GM23248 (cell line): ENCODE data around the gene FUS. TPM values are rescaled to one million over a fixed set of nuclear protein-coding genes. Genes with fewer than 3 reads are reported as not detected.
"Not testable (repeated sequence)": the region's sequence is repeated elsewhere in the genome, so short reads cannot be mapped to it uniquely, and the experiment has no call there.

Source experiments
- DNase-seq: peaks from one replicate; pipeline ENCODE4 v3.0.0-alpha.2; 2015
- H2AFZ ChIP-seq: fragments of 200-600 bp; sonication (generic); 2 replicates; pipeline ENCODE4 v1.6.1; 2016; ENCODE audit warnings: antibody characterized with exemption
- H3F3A ChIP-seq: fragments of 200-600 bp; sonication (generic); 2 replicates; pipeline ENCODE4 v1.6.1; 2016; ENCODE audit warnings: mild to moderate bottlenecking, antibody characterized with exemption, mixed run types; ENCODE audit not compliant: insufficient read depth
- H3K27ac ChIP-seq: fragments of 200-600 bp; sonication (generic); 2 replicates; pipeline ENCODE4 v1.5.1; 2016; ENCODE audit warnings: mild to moderate bottlenecking
- H3K27me3 ChIP-seq: fragments of 200-600 bp; sonication (generic); replicated peaks from 2 replicates; pipeline ENCODE4 v1.6.1; 2016; ENCODE audit warnings: mild to moderate bottlenecking; ENCODE audit not compliant: insufficient read depth
- H3K36me3 ChIP-seq: fragments of 200-600 bp; sonication (generic); 2 replicates; pipeline ENCODE4 v1.6.1; 2016; ENCODE audit warnings: low read depth, mild to moderate bottlenecking
- H3K4me1 ChIP-seq: fragments of 200-600 bp; sonication (generic); 2 replicates; pipeline ENCODE4 v1.6.1; 2016; ENCODE audit warnings: mild to moderate bottlenecking; ENCODE audit not compliant: insufficient read depth
- H3K4me2 ChIP-seq: fragments of 200-600 bp; sonication (generic); one replicate; pipeline ENCODE4 v1.6.1; 2016; ENCODE audit warnings: mild to moderate bottlenecking; ENCODE audit not compliant: unreplicated experiment
- H3K4me3 ChIP-seq: fragments of 200-600 bp; sonication (generic); 2 replicates; pipeline ENCODE4 v1.5.1; 2016; ENCODE audit warnings: mild to moderate bottlenecking
- H3K79me2 ChIP-seq: fragments of 200-600 bp; sonication (generic); 2 replicates; pipeline ENCODE4 v1.6.1; 2016; ENCODE audit warnings: mild to moderate bottlenecking; ENCODE audit not compliant: insufficient read depth
- H3K9ac ChIP-seq: fragments of 200-600 bp; sonication (generic); 2 replicates; pipeline ENCODE4 v1.6.1; 2016; ENCODE audit warnings: mild to moderate bottlenecking
- H3K9me2 ChIP-seq: fragments of 200-600 bp; sonication (generic); 2 replicates; pipeline ENCODE4 v1.6.1; 2016; ENCODE audit warnings: mixed run types, mild to moderate bottlenecking, moderate library complexity; ENCODE audit not compliant: insufficient read depth
- H3K9me3 ChIP-seq: fragments of 200-600 bp; sonication (generic); one replicate; pipeline ENCODE4 v1.6.1; 2017; ENCODE audit warnings: low read depth
- H4K20me1 ChIP-seq: fragments of 200-600 bp; sonication (generic); 2 replicates; pipeline ENCODE4 v1.6.0; 2016; ENCODE audit not compliant: insufficient read depth
- EZH2 ChIP-seq: fragments of 200-600 bp; sonication (generic); IDR thresholded peaks from 2 replicates; pipeline ENCODE4 v1.6.1; 2018; ENCODE audit warnings: antibody characterized with exemption, mild to moderate bottlenecking; ENCODE audit not compliant: insufficient read depth, poor library complexity, severe bottlenecking
- EZH2phosphoT487 ChIP-seq: fragments of 200-600 bp; sonication (generic); IDR thresholded peaks from 2 replicates; pipeline ENCODE4 v1.6.1; 2018; ENCODE audit warnings: antibody characterized with exemption, moderate library complexity, mild to moderate bottlenecking, low read depth; ENCODE audit not compliant: insufficient read depth
- WGBS, 2 experiments: methylation state at CpG; one replicate each; pipeline ENCODE4 v1.1.6; 2015 to 2017; ENCODE audit warnings: low lambda C conversion rate in 2 of 2, low coverage in 1 of 2; ENCODE audit errors: missing lambda C conversion rate in 2 of 2; 5-methylcytosine and 5-hydroxymethylcytosine counted together
- in situ Hi-C: fragments of 300-500 bp; cut with MboI; formaldehyde crosslinking; loops from 2 replicates; pipeline ENCODE4 v1.15.0; 2020
- polyA plus RNA-seq: library from polyadenylated mRNA; unstranded; fragments of >200 nt; fragmentation: Nextera tagmentation; extraction: Ambion mirVana; gene quantifications from 2 replicates; pipeline ENCODE4 v1.2.1, GENCODE V29; 2016
- total RNA-seq: library from RNA; depleted of rRNA; stranded (reverse); fragments of >200 nt; shearing (Covaris generic); gene quantifications from 2 replicates; pipeline ENCODE4 v1.2.3, GENCODE V29; 2014

Gene FUS
- total and polyA plus RNA-seq, 2 experiments from 2014 or later: 22.5 to 166 TPM

DNA sequence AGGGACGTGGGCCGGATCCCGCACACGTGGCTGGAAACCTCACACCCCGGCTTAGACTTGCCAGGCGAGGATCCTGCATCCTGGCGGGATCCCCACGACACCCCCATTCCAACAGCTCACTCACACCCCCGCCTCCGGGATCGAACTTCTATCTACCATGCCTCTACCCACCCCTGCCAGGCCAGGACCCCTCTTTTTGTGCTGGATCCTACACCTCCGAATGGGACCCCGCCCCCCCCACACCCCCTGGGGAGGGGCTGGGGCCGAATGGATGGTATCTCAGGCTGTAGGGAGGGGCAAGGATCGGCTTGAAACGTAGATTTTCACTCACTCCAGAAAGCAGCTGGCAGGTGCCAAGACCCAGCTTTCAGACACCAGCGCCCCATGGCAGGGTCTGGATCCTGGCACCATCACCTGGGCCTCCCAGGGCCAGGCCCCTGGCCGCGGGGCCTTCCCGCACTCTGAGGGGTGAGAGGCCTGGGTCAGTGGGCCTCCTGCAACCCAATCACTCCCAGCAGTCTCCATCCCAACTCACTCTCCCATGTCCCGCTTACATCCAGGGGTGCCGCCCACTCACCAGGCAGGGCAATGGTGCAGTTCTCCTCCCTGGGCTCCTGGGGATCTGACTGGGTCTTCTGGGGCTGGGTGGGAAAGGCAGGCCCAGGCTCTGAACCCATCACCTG is 36.8 kb upstream of the FUS start:
- Histone ChIP-seq H3K9ac (peak overlapping the region; percentile 66), H3K4me1 (peaks cover 15% of the 10 kb centered on the region), H3K4me3 (peak overlapping the region; percentile 75), H3K4me2 (peak overlapping the region; percentile 74), H3K9me3 (no peaks in the 10 kb centered on the region), H3K27me3 (peaks cover 21% of the 10 kb centered on the region), H3K27ac (no peak overlapping the region), H3K36me3 (no peaks in the 10 kb centered on the region), H3F3A (0 out of 2 replicates have a peak, but pooled peaks cover 9% of the 10 kb centered on the region), H3K9me2 (no peaks in the 10 kb centered on the region), H3K79me2 (no peaks in the 10 kb centered on the region), H2AFZ (peak overlapping the region; percentile 89), H4K20me1 (no peaks in the 10 kb centered on the region)
- no peak for TF ChIP-seq EZH2
- no peak for TF ChIP-seq EZH2phosphoT487
- 54 to 71% methylated on average over 7 to 21 of the region's 22 CpGs for WGBS, 2 experiments
- DNase-seq: no peak
- in situ Hi-C loops: no loop called here

- H4K20me1 ChIP-seq: no peaks in the 10 kb centered on the region
- H3F3A ChIP-seq: 0 out of 2 replicates have a peak, but pooled peaks cover 9% of the 10 kb centered on the region
- no peaks in the 10 kb centered on the region for H3K9me3 ChIP-seq
- no peak overlapping the region for H3K9ac ChIP-seq
- no peaks in the 10 kb centered on the region for H3K36me3 ChIP-seq
- in situ Hi-C loops: no loop called here
- peaks cover 25% of the 10 kb centered on the region for H3K27me3 ChIP-seq
- no peak overlapping the region for H2AFZ ChIP-seq
- peaks cover 9% of the 10 kb centered on the region for H3K4me1 ChIP-seq
- 93 to 94% methylated on average over 8 of the region's 8 CpGs for WGBS, 2 experiments
- H3K27ac ChIP-seq: no peak overlapping the region
- no peaks in the 10 kb centered on the region for H3K9me2 ChIP-seq
- TF ChIP-seq EZH2 (no peak), EZH2phosphoT487 (no peak)
- H3K79me2 ChIP-seq: no peaks in the 10 kb centered on the region
- no peak for DNase-seq
- H3K4me2 ChIP-seq: no peak overlapping the region
- H3K4me3 ChIP-seq: no peak overlapping the region
Measured at GRCh38 chr16:31143694-31144148, 36.2 kb upstream of the FUS start.

DNA sequence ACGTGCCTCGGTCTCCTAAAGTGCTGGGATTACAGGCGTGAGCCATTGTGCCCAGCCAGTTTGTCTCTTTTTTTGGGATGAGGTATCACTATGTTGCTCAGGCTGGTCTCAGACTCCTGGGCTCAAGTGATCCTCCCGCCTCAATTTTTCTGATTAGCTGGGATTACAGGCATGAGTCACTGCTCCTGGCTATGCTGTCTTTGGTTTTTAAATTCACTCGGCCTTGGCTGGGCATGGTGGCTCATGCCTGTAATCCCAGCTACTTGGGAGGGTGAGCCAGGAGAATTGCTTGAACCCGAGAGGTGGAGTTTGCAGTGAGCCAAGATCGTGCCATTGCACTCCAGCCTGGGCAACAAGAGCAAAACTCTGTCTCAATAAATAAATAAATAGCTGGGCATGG is 35.5 kb upstream of the FUS start:
- H3K4me3 ChIP-seq, H3K4me2 ChIP-seq, H3K4me1 ChIP-seq, H2AFZ ChIP-seq, H3K9me2 ChIP-seq, H3K36me3 ChIP-seq, in situ Hi-C loops, H3K9ac ChIP-seq, H3K27ac ChIP-seq, H3F3A ChIP-seq, H3K79me2 ChIP-seq, H3K9me3 ChIP-seq, H4K20me1 ChIP-seq: not testable (repeated sequence)
- H3K27me3 ChIP-seq: peaks cover 25% of the 10 kb centered on the region
- WGBS, 2 experiments: 65 to 67% methylated on average over 7 of the region's 7 CpGs
- peak; percentile 50 for DNase-seq

GRCh38 chr16:31145398-31145990 is 34.4 kb upstream of the FUS start:
- no peaks in the 10 kb centered on the region for H3K9me2 ChIP-seq
- H3K4me3 ChIP-seq: no peak overlapping the region
- in situ Hi-C loops: no loop called here
- H4K20me1 ChIP-seq: no peaks in the 10 kb centered on the region
- 69 to 75% methylated on average over 11 to 12 of the region's 12 CpGs for WGBS, 2 experiments
- no peak for DNase-seq
- TF ChIP-seq EZH2phosphoT487 (no peak), EZH2 (no peak)
- no peak overlapping the region for H3K4me2 ChIP-seq
- H3K4me1 ChIP-seq: peaks cover 7% of the 10 kb centered on the region
- no peaks in the 10 kb centered on the region for H3K9me3 ChIP-seq
- peaks cover 25% of the 10 kb centered on the region for H3K27me3 ChIP-seq
- no peak overlapping the region for H3K27ac ChIP-seq
- no peaks in the 10 kb centered on the region for H3K79me2 ChIP-seq
- 0 out of 2 replicates have a peak, but pooled peaks cover 9% of the 10 kb centered on the region for H3F3A ChIP-seq
- no peak overlapping the region for H3K9ac ChIP-seq
- no peaks in the 10 kb centered on the region for H3K36me3 ChIP-seq
- H2AFZ ChIP-seq: no peak overlapping the region
